Erythroblast (primary cell): Measurements from ENCODE around the gene ELP6.

Source experiments
- GATA1 ChIP-seq: IDR thresholded peaks from 2 replicates; pipeline ENCODE4 v1.6.1; 2011; ENCODE audit warnings: low read depth, mild to moderate bottlenecking, control low read depth, low read length, moderate library complexity
- POLR2A ChIP-seq: IDR thresholded peaks from 2 replicates; pipeline ENCODE4 v1.6.1; 2011; ENCODE audit warnings: mild to moderate bottlenecking, low read length

DNA sequence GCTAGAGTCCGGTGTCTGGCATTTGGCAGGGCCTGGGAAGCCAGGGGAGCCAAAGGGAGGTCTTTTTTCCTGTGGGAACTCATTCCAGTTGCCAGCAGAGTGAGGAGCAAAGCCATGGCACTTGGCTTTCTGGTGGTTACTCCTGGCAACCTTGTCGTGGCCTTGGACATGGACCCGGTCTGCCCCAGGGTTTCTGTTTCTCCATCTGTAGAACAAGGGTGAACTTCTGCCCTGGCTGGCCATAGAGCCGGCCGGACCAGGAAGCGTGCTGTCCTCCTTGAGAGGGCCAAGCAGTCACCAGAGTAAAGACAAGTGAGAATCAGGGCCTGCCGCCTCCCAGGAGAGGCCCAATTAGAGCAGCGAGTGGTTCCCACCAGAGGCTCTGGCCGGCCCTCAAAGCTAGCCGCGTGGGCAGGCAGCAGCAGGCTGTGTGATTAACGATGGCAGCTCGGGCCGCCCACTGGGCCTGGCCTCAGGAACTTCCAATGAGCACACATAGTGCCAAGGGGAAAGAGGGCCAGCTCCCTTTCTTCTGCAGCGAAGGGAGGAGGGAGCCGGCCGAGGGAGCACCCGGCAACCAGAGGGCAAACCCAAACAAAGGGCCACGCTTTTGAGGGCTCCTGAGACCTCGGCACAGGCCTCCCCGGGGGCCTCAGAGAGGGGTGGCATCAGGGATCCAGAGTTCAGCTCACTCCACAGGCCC is 29.1 kb upstream of the ELP6 start:
- TF ChIP-seq POLR2A: no peak
- TF ChIP-seq GATA1: no peak
